Measurements from ENCODE around the gene FBXL4.

FBXL4 gene

GRCh38 chr6:98880486-98880885 lies 67.3 kb downstream of the FBXL4 start:
- no peak for DNase-seq (ENCODE audit: low spot score)

GRCh38 chr6:98877250-98877649 lies 70.5 kb downstream of the FBXL4 start:
- no peak for DNase-seq (ENCODE audit: low spot score)

- no peak for DNase-seq (ENCODE audit: low spot score)
Measured at GRCh38 chr6:98875375-98875774, 72.4 kb downstream of the FBXL4 start.

GRCh38 chr6:98871821-98872220 lies 75.9 kb downstream of the FBXL4 start:
- DNase-seq (ENCODE audit: low spot score), result no peak

DNA sequence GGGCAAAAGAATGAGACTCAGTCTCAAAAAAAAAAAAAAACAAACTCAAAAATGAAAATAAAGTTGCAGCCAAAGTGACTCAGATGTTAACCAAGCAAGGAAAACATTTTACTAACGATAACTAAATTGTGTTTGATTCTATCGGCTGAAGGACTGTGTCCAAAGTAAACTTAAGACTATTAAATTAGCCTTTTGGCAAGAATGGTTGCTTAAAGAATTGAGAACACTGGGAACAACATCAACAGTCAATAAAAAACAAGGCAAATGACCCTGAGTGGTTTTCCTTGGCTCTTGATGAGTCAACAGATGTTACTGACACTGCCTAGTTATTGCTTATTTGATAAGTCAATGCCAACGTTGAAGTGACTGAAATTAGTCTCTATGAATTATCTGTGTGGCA lies 76.7 kb downstream of the FBXL4 start:
- no peak for DNase-seq (ENCODE audit: low spot score)

DNA sequence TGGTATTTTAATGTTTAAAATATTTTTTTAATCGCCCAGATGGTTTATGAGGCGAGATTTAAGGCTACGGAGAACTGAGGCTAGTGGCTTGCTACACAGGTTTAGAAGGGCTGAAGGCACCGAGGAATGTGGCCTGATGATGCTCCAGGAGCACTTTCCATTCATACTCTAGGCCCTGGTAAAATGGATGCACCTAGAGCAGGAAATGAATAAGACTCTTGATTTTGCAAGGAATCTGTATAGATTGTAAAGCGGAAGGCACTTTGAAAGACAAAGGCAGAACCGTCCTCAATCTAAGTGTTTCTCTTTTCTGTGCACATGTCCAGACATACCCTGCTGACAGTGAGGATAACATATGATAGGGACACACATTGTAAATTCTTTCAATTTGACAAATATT lies 83.2 kb downstream of the FBXL4 start:
- DNase-seq (ENCODE audit: low spot score), result no peak

DNA sequence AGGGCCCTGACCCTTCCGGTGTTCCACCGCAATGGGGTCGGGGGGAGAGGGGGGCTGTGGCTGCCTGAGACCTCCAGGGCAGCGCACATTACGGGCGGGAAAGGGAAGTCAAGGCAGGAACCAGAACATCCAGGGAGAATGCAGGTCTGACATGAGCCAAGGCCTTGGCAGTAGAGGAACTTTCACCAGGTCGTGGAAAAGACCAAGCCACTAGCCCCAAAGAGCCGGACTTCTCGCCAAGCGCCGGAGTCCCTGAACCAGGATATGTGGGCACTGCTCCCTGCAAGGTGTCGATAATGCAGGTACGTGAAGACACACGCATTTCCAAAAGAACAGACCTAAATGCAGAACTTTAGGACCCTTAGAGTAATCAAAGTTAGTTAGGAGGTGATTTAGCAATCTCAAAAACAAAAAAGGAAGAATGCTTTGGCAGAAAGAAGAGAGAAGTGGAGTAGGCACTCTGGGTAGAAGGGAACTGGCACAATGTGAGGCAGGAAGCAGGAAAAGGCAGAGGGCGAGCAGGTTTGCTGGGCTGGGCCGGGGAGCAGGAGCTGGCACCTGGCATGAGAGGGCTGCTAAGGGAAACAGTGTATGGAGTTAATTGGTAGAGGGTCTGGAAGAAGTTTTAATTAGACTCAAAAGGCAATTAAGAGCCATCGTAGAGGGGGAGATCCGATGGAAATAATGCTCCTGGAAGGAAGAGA lies 99.1 kb downstream of the FBXL4 start:
- no peak for DNase-seq (ENCODE audit: low spot score)

- DNase-seq (ENCODE audit: low spot score), result peak; percentile 71
Measured at GRCh38 chr6:98847779-98848538, 99.8 kb downstream of the FBXL4 start.

DNA sequence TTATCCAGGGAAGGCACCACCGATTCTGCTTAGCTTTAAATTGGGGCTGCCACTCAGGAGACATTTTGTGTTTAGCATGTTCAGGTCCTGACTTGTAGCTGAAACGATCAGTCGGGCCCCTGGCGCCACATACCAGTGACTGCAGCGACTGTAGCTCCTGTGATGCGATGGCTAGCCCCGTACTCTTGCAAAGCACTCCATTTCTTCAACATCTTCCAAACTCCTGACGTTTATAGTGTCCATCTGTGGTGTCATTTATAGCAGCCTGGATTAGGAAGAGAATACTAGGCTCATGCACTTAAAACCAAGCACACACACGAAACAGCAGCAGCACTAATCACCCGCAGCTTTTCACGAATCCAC lies 100.3 kb downstream of the FBXL4 start:
- DNase-seq (ENCODE audit: low spot score), result no peak

GRCh38 chr6:98846021-98846380 lies 101.7 kb downstream of the FBXL4 start:
- DNase-seq (ENCODE audit: low spot score), result no peak

- DNase-seq (ENCODE audit: low spot score), result peak; percentile 91
Measured at GRCh38 chr6:98845211-98846020, 102.3 kb downstream of the FBXL4 start.

- DNase-seq (ENCODE audit: low spot score), result peak; percentile 76
Measured at GRCh38 chr6:98844244-98845210, 103.2 kb downstream of the FBXL4 start.

- peak; percentile 71 for DNase-seq (ENCODE audit: low spot score)
Measured at GRCh38 chr6:98843271-98844243, 104.2 kb downstream of the FBXL4 start.

GRCh38 chr6:98842342-98843180 lies 105.2 kb downstream of the FBXL4 start:
- DNase-seq (ENCODE audit: low spot score), result peak; percentile 71

- no peak for DNase-seq (ENCODE audit: low spot score)
Measured at GRCh38 chr6:98841621-98842341, 106.0 kb downstream of the FBXL4 start.

DNA sequence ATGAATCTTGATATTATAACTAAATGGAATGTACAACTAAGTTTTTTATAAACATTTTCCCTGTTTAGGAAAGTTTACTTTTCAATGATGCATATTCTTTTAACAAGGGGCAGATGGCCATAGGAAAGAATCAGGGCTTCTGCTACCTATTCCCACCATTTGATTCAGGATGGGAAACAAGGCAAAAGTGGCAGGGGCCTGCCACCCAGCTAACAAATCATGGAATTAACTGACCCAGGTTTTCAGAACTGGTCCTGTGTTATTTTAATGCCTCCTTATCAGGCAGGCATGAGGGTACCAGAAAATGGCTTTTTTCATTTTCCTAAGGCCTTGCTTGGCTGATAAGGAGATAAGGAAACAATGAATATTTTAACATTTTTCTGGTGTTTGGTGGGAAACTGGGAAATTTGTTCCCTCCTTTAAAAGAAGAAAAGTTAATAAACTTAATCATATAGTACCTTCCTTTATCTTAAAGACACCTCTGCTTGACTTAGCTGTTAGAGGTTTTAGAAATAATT lies 106.7 kb downstream of the FBXL4 start:
- DNase-seq (ENCODE audit: low spot score), result no peak

DNA sequence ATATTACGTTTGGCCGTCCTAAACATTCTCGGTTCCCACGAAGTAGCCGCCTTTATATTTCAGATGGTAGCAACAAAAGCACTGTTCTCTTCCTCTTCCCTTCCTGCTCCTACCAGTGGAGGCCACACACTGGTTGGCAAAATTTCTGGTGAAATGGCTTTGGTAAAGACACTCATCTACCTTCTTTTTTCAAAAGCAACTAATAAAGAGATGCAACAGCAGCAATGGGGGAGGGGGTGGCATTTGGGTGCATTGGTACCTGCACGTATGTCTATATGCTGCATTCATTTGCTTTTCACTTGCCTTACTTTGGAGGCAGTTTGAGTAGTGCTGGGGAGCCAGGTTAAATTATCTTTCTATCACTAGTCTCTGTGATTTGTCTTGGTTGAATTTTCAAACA lies 107.4 kb downstream of the FBXL4 start:
- DNase-seq (ENCODE audit: low spot score), result no peak

DNA sequence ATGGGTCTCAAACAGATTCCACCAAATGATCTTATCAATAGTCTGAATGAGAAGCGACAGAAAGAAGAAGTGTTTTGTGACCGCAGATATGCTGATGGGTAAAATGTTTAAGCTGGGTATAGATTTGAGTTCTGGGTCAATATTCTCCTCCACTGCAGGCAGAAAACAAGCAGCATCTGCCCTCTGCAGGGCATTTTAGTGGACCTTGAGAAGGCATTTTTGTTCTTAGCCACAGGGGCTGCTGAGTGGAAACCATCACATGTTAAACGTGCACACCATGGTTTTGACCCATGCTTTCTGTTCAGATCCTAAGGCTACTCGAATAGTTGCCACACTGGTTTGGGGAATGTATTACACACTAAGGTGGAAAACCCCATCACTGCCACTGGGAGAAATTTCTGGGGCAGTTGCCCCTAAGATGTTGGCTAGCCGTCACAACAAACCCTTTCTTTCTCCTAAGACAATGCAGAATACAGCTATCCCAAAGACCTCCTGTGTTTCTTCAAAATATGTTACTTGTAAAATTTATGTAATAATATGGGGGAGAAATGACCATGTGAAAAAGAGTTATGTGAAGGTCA lies 107.9 kb downstream of the FBXL4 start:
- peak; percentile 50 for DNase-seq (ENCODE audit: low spot score)

Measured in ecto neural progenitor cell (in vitro differentiated cells).